ENCODE measurements around the gene RAET1L. TPM values are rescaled to one million over a fixed set of nuclear protein-coding genes. Genes with fewer than 3 reads are reported as not detected.

The RAET1L gene
- total and polyA plus RNA-seq, 8 donors: 1.1 to 5.0 TPM; not detected in 6

GRCh38 chr6:149983145-149983544, 42.2 kb downstream of the RAET1L start:
- Histone ChIP-seq H3K27me3 (peaks cover 3 to 86% (median 63%) of the 10 kb centered on the region in 3 donors), H3K4me3 (no peak overlapping the region), H3K36me3 (no peaks in the 10 kb centered on the region), H3K9me3 (peaks cover 5 to 12% (median 8%) of the 10 kb centered on the region in 4 donors), H3K4me1 (no peaks in the 10 kb centered on the region), H3K27ac (no peak overlapping the region)
- 20 to 33% (median 21%) methylated on average over 9 of the region's 9 CpGs for WGBS, 5 donors
- DNase-seq: no peak
- intact Hi-C loops (cut with DNase I; ENCODE audit: low total_unique reads): no loop called here
- TF ChIP-seq POLR2A (IDR thresholded peaks at IDR 0.05) (no peak), EP300 (IDR thresholded peaks at IDR 0.05) (no peak), CTCF (IDR thresholded peaks at IDR 0.05) (no peak), POLR2AphosphoS5 (IDR thresholded peaks at IDR 0.05) (no peak)

GRCh38 chr6:149979293-149979692, 46.0 kb downstream of the RAET1L start:
- no peak for TF ChIP-seq POLR2A (IDR thresholded peaks at IDR 0.05)
- no peak for TF ChIP-seq EP300 (IDR thresholded peaks at IDR 0.05)
- TF ChIP-seq POLR2AphosphoS5 (IDR thresholded peaks at IDR 0.05): no peak
- TF ChIP-seq CTCF (IDR thresholded peaks at IDR 0.05): no peak
- DNase-seq: no peak
- H3K27me3 ChIP-seq: peaks cover 3 to 84% (median 29%) of the 10 kb centered on the region in 3 donors
- H3K9me3 ChIP-seq: no peaks in the 10 kb centered on the region
- H3K4me3 ChIP-seq: no peak overlapping the region
- H3K27ac ChIP-seq: no peak overlapping the region
- WGBS, 5 donors: 56 to 84% (median 73%) methylated on average over 6 of the region's 6 CpGs
- no peaks in the 10 kb centered on the region for H3K4me1 ChIP-seq
- intact Hi-C loops (cut with DNase I; ENCODE audit: low total_unique reads): no loop called here
- no peaks in the 10 kb centered on the region for H3K36me3 ChIP-seq

GRCh38 chr6:149978610-149979009, 46.7 kb downstream of the RAET1L start:
- intact Hi-C loops (cut with DNase I; ENCODE audit: low total_unique reads): no loop called here
- H3K27ac ChIP-seq: no peak overlapping the region
- DNase-seq: no peak
- H3K9me3 ChIP-seq: no peaks in the 10 kb centered on the region
- H3K27me3 ChIP-seq: peaks cover 3 to 90% (median 31%) of the 10 kb centered on the region in 3 donors
- TF ChIP-seq POLR2A (IDR thresholded peaks at IDR 0.05): no peak
- TF ChIP-seq POLR2AphosphoS5 (IDR thresholded peaks at IDR 0.05): no peak
- TF ChIP-seq EP300 (IDR thresholded peaks at IDR 0.05): no peak
- TF ChIP-seq CTCF (IDR thresholded peaks at IDR 0.05): no peak
- H3K4me3 ChIP-seq: no peak overlapping the region
- H3K4me1 ChIP-seq: no peaks in the 10 kb centered on the region
- H3K36me3 ChIP-seq: no peaks in the 10 kb centered on the region

- intact Hi-C loops (cut with DNase I; ENCODE audit: low total_unique reads): no loop called here
- H3K27ac ChIP-seq: no peak overlapping the region
- H3K27me3 ChIP-seq: peaks cover 3 to 85% (median 19%) of the 10 kb centered on the region in 3 donors
- DNase-seq: no peak
- H3K9me3 ChIP-seq: no peaks in the 10 kb centered on the region
- no peak for TF ChIP-seq POLR2AphosphoS5 (IDR thresholded peaks at IDR 0.05)
- TF ChIP-seq CTCF (IDR thresholded peaks at IDR 0.05): no peak
- TF ChIP-seq POLR2A (IDR thresholded peaks at IDR 0.05): no peak
- TF ChIP-seq EP300 (IDR thresholded peaks at IDR 0.05): no peak
- H3K4me1 ChIP-seq: no peaks in the 10 kb centered on the region
- H3K4me3 ChIP-seq: no peak overlapping the region
- 53 to 84% (median 71%) methylated on average over 3 to 4 of the region's 4 CpGs for WGBS, 5 donors
- no peaks in the 10 kb centered on the region for H3K36me3 ChIP-seq
These were observed 48.1 kb downstream of the RAET1L start for GRCh38 chr6:149977221-149977620.
